GM23338 (cell line): ENCODE data around the gene TARBP1. TPM values are rescaled to one million over a fixed set of nuclear protein-coding genes. Genes with fewer than 3 reads are reported as not detected.

Experiments
- ATAC-seq: fragments of 200-7000 bp; cut with Tn5 transposase; 3 replicates; pipeline ENCODE4 v1.9.1; 2020
- DNase-seq: peaks from one replicate; pipeline ENCODE4 v3.0.0-alpha.2; 2015; ENCODE audit warnings: low spot score
- H2AFZ ChIP-seq: fragments of 200-600 bp; sonication (generic); 2 replicates; pipeline ENCODE4 v1.8.0; 2016; ENCODE audit warnings: antibody characterized with exemption, mild to moderate bottlenecking, moderate library complexity
- H3F3A ChIP-seq: fragments of 200-600 bp; sonication (generic); replicated peaks from 2 replicates; pipeline ENCODE4 v1.8.0; 2017; ENCODE audit warnings: antibody characterized with exemption, mixed run types, low read depth
- H3K27ac ChIP-seq: fragments of 200-600 bp; sonication (generic); 2 replicates; pipeline ENCODE4 v1.6.1; 2016; ENCODE audit warnings: low read depth
- H3K27me3 ChIP-seq: fragments of 200-600 bp; sonication (generic); 2 replicates; pipeline ENCODE4 v1.8.0; 2016; ENCODE audit warnings: mild to moderate bottlenecking, mixed run types, moderate library complexity; ENCODE audit not compliant: insufficient read depth
- H3K36me3 ChIP-seq: fragments of 200-600 bp; sonication (generic); 2 replicates; pipeline ENCODE4 v1.8.0; 2016; ENCODE audit warnings: mild to moderate bottlenecking; ENCODE audit not compliant: insufficient read depth
- H3K4me1 ChIP-seq: fragments of 200-600 bp; sonication (generic); 2 replicates; pipeline ENCODE4 v1.8.0; 2016; ENCODE audit warnings: mild to moderate bottlenecking, moderate library complexity; ENCODE audit not compliant: insufficient read depth
- H3K4me2 ChIP-seq: fragments of 200-600 bp; sonication (generic); 2 replicates; pipeline ENCODE4 v1.7.1; 2017; ENCODE audit warnings: mixed run types
- H3K4me3 ChIP-seq: fragments of 200-600 bp; sonication (generic); 2 replicates; pipeline ENCODE4 v1.6.1; 2016; ENCODE audit warnings: mixed run types
- H3K79me2 ChIP-seq: fragments of 200-600 bp; sonication (generic); replicated peaks from 2 replicates; pipeline ENCODE4 v1.8.0; 2017; ENCODE audit warnings: mild to moderate bottlenecking; ENCODE audit not compliant: insufficient read depth
- H3K9me2 ChIP-seq: fragments of 200-600 bp; sonication (generic); 2 replicates; pipeline ENCODE4 v1.8.0; 2017; ENCODE audit not compliant: insufficient read depth
- H4K20me1 ChIP-seq: fragments of 200-600 bp; sonication (generic); replicated peaks from 2 replicates; pipeline ENCODE4 v1.8.0; 2017; ENCODE audit warnings: mild to moderate bottlenecking; ENCODE audit not compliant: insufficient read depth
- H3K27ac Mint-ChIP-seq: 2 replicates; pipeline ENCODE4 v1.8.0; 2020; ENCODE audit warnings: inconsistent platforms, mild to moderate bottlenecking, moderate library complexity, mixed read lengths
- H3K27me3 Mint-ChIP-seq: 3 replicates; pipeline ENCODE4 v1.8.0; 2022; ENCODE audit warnings: low read depth, mild to moderate bottlenecking, moderate library complexity, mixed read lengths, inconsistent platforms; ENCODE audit not compliant: insufficient read depth, poor library complexity
- H3K36me3 Mint-ChIP-seq: 3 replicates; pipeline ENCODE4 v1.8.0; 2021; ENCODE audit warnings: low read depth, mild to moderate bottlenecking, inconsistent platforms, moderate library complexity, mixed read lengths
- H3K4me1 Mint-ChIP-seq: 3 replicates; pipeline ENCODE4 v1.8.0; 2020; ENCODE audit warnings: mild to moderate bottlenecking, inconsistent platforms, mixed read lengths
- H3K4me3 Mint-ChIP-seq: 3 replicates; pipeline ENCODE4 v1.8.0; 2021; ENCODE audit warnings: moderate library complexity, mild to moderate bottlenecking, inconsistent platforms, mixed read lengths
- H3K9me3 Mint-ChIP-seq: 3 replicates; pipeline ENCODE4 v1.8.0; 2020; ENCODE audit warnings: moderate library complexity, mild to moderate bottlenecking, inconsistent platforms, mixed read lengths
- CREB1 ChIP-seq: fragments of 250-450 bp; sonication (Bioruptor Pico); IDR thresholded peaks from 2 replicates; pipeline ENCODE4 v1.5.0; 2020; ENCODE audit warnings: low read depth, mild to moderate bottlenecking, moderate library complexity
- EZH2 ChIP-seq: fragments of 200-600 bp; sonication (generic); IDR thresholded peaks from one replicate; pipeline ENCODE4 v1.8.0; 2017; ENCODE audit warnings: antibody characterized with exemption, mild to moderate bottlenecking, low read depth; ENCODE audit not compliant: unreplicated experiment
- EZH2phosphoT487 ChIP-seq: fragments of 200-600 bp; sonication (generic); IDR thresholded peaks from one replicate; pipeline ENCODE4 v1.8.1; 2018; ENCODE audit warnings: antibody characterized with exemption; ENCODE audit not compliant: unreplicated experiment
- JUNB ChIP-seq: IDR thresholded peaks from one replicate; pipeline ENCODE4 v1.6.1; 2016; ENCODE audit warnings: antibody characterized with exemption; ENCODE audit not compliant: unreplicated experiment
- NANOG ChIP-seq: IDR thresholded peaks from 2 replicates; pipeline ENCODE4 v1.6.1; 2016; ENCODE audit warnings: antibody characterized with exemption, borderline replicate concordance
- POLR2AphosphoS5 ChIP-seq: IDR thresholded peaks from 2 replicates; pipeline ENCODE4 v1.6.1; 2016; ENCODE audit warnings: antibody characterized with exemption, low read depth
- REST ChIP-seq: IDR thresholded peaks from one replicate; pipeline ENCODE4 v1.6.1; 2018; ENCODE audit warnings: antibody characterized with exemption; ENCODE audit not compliant: unreplicated experiment
- STAT1 ChIP-seq: IDR thresholded peaks from one replicate; pipeline ENCODE4 v1.6.1; 2016; ENCODE audit warnings: antibody characterized with exemption; ENCODE audit not compliant: unreplicated experiment
- ZNF331 ChIP-seq: fragments of 250-450 bp; sonication (Bioruptor Pico); IDR thresholded peaks from 2 replicates; pipeline ENCODE4 v1.5.0; 2020; ENCODE audit warnings: low read depth, mild to moderate bottlenecking, moderate library complexity
- polyA plus RNA-seq: library from polyadenylated mRNA; unstranded; fragments of >200 nt; fragmentation: Nextera tagmentation; extraction: Ambion mirVana; gene quantifications from 2 replicates; pipeline ENCODE4 v1.2.1, GENCODE V29; 2016
- total RNA-seq: library from RNA; depleted of rRNA; stranded (reverse); fragments of >200 nt; shearing (Covaris generic); gene quantifications from 2 replicates; pipeline ENCODE4 v1.2.3, GENCODE V29; 2014
- TF ChIP-seq, protein P1 (sequence below): IDR thresholded peaks from 2 replicates; pipeline ENCODE4 v1.6.1; 2016; ENCODE audit warnings: antibody characterized with exemption
- TF ChIP-seq, protein P2 (sequence below), 2 experiments: fragments of 200-600 bp in 1 of 2; sonication (generic) in 1 of 2; conservative IDR thresholded peaks; 2 replicates each; pipeline versions ENCODE4 v1.5.1 to v1.6.1; 2016 to 2017; ENCODE audit warnings: antibody characterized with exemption in 2 of 2, low read depth in 2 of 2, mild to moderate bottlenecking in 2 of 2, moderate library complexity in 1 of 2

The TARBP1 gene
- total and polyA plus RNA-seq, 2 experiments from 2014 or later = 14.9 to 18.8 TPM

DNA sequence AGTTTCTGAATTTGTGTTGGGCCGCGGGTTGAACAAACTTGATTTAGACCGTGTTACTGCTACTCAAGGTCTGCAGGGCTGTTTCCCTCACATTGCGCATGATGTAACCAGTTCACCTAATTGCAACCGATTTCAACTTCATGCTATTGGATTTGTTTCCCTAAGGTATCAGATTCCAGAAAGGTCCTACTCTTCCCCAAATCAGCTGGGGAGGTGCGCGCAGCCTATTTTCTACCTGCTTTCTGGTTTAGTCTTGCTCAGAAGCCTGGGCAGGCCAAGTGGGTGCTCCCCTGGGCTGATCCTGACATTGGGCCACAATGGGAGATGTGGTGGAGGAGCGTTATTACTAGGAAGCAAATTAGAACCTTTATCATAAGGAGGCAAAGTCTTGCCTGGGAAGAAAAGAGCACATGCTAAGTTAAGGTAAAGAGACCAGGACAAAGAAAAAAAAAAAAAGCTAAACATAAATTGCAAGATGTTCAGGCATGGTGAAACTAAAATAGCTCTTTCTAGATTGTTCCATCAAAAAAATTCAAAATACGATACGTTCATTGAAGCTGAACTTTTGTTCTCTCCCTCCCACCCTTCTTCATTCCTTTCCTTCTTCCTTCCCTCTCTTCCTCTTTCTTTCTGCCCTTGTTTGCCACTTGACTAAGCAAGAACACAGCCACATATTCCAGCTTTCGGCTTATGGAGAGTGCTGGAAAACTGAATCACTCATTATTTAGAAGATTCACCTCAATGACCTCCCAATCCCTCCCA is 28.8 kb upstream of the TARBP1 start (continued):
- no peak for TF ChIP-seq REST
- no peak for TF ChIP-seq JUNB
- TF ChIP-seq POLR2AphosphoS5 = no peak
- TF ChIP-seq, protein P1, sequence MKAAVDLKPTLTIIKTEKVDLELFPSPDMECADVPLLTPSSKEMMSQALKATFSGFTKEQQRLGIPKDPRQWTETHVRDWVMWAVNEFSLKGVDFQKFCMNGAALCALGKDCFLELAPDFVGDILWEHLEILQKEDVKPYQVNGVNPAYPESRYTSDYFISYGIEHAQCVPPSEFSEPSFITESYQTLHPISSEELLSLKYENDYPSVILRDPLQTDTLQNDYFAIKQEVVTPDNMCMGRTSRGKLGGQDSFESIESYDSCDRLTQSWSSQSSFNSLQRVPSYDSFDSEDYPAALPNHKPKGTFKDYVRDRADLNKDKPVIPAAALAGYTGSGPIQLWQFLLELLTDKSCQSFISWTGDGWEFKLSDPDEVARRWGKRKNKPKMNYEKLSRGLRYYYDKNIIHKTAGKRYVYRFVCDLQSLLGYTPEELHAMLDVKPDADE = no peak
- TF ChIP-seq ZNF331 (CRISPR knock-in tag) = no peak
- no peak for TF ChIP-seq STAT1
- no peak for TF ChIP-seq EZH2
- no peak for TF ChIP-seq CREB1 (CRISPR knock-in tag)
- TF ChIP-seq EZH2phosphoT487 = no peak
- TF ChIP-seq NANOG = no peak

GRCh38 chr1:234507089-234507488 is 28.1 kb upstream of the TARBP1 start:
- no peaks in the 10 kb centered on the region; the same call in 2 of the 3 replicates for H3K36me3 Mint-ChIP-seq
- Histone ChIP-seq H3K9me2 (no peaks in the 10 kb centered on the region; the same call in 1 of the 2 replicates), H3K4me2 (no peak overlapping the region), H3K4me3 (no peak overlapping the region), H3K36me3 (no peaks in the 10 kb centered on the region), H4K20me1 (no peaks in the 10 kb centered on the region), H3K27me3 (no peaks in the 10 kb centered on the region), H3K79me2 (no peaks in the 10 kb centered on the region), H2AFZ (peak overlapping the region; percentile 93), H3K27ac (no peak overlapping the region), H3K4me1 (peaks cover 31% of the 10 kb centered on the region), H3F3A (no peaks in the 10 kb centered on the region)
- DNase-seq = no peak
- ATAC-seq = no peak; the same call in 2 of the 3 replicates
- H3K9me3 Mint-ChIP-seq = peaks cover 3% of the 10 kb centered on the region; the same call in 2 of the 3 replicates
- H3K4me3 Mint-ChIP-seq = no peak overlapping the region
- peak overlapping the region; percentile 14; the same call in 1 of the 2 replicates for H3K27ac Mint-ChIP-seq
- peaks cover 48% of the 10 kb centered on the region for H3K4me1 Mint-ChIP-seq
- H3K27me3 Mint-ChIP-seq = peaks cover 10% of the 10 kb centered on the region
- TF ChIP-seq STAT1 (no peak), POLR2AphosphoS5 (no peak), EZH2 (no peak), JUNB (no peak)
- TF ChIP-seq, protein P2, sequence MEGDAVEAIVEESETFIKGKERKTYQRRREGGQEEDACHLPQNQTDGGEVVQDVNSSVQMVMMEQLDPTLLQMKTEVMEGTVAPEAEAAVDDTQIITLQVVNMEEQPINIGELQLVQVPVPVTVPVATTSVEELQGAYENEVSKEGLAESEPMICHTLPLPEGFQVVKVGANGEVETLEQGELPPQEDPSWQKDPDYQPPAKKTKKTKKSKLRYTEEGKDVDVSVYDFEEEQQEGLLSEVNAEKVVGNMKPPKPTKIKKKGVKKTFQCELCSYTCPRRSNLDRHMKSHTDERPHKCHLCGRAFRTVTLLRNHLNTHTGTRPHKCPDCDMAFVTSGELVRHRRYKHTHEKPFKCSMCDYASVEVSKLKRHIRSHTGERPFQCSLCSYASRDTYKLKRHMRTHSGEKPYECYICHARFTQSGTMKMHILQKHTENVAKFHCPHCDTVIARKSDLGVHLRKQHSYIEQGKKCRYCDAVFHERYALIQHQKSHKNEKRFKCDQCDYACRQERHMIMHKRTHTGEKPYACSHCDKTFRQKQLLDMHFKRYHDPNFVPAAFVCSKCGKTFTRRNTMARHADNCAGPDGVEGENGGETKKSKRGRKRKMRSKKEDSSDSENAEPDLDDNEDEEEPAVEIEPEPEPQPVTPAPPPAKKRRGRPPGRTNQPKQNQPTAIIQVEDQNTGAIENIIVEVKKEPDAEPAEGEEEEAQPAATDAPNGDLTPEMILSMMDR (conservative IDR thresholded peaks at IDR 0.05; ENCODE audit: low read depth in 2 of 2) = peak in 1 of 2 experiments; percentile 50; a peak in 2 of 4 replicates
- TF ChIP-seq, protein P1 = no peak
